ENCODE results near the gene APOBEC2. TPM values are rescaled to one million over a fixed set of nuclear protein-coding genes. Genes with fewer than 3 reads are reported as not detected.

APOBEC2 gene
- total RNA-seq, 1 experiment from 2014 or later = not detected

GRCh38 chr6:41042226-41043055, 10.6 kb upstream of the APOBEC2 start, which contains the start of gene TSPO2:
TSPO2 (plus strand) TSS chr6:41042467; CDS start chr6:41042986, 519 bp downstream.
- H3K36me3 ChIP-seq (ENCODE audit: control insufficient read depth in 1 of 2, insufficient read depth in 2 of 2, low read length in 2 of 2) = no peaks in the 10 kb centered on the region
- H3K27me3 ChIP-seq (ENCODE audit: insufficient read depth, low read length) = no peaks in the 10 kb centered on the region
- POLR2A ChIA-PET = no interaction called here
- no peak for TF ChIP-seq ELF1 (IDR thresholded peaks at IDR 0.05; ENCODE audit: borderline replicate concordance, low read depth)
- TF ChIP-seq EZH2 (IDR thresholded peaks at IDR 0.05) = no peak
- TF ChIP-seq EZH2phosphoT487 (IDR thresholded peaks at IDR 0.05; ENCODE audit: borderline replicate concordance) = no peak
- no peak for TF ChIP-seq YY1 (IDR thresholded peaks at IDR 0.05; ENCODE audit: extremely low read depth, insufficient replicate concordance, low read depth, low read length)
- TF ChIP-seq POLR2A (IDR thresholded peaks at IDR 0.05; ENCODE audit: borderline replicate concordance, extremely low read depth, insufficient read depth, insufficient read length) = no peak
- no peak for TF ChIP-seq POLR2AphosphoS5 (IDR thresholded peaks at IDR 0.05; ENCODE audit: low read depth, low read length)
- no peak for TF ChIP-seq TCF7L2 (IDR thresholded peaks at IDR 0.05; ENCODE audit: borderline replicate concordance, extremely low read depth, insufficient read depth, insufficient read length)
- no peak for TF ChIP-seq SP1 (IDR thresholded peaks at IDR 0.05; ENCODE audit: low read depth)
- H3K9ac ChIP-seq (ENCODE audit: low read length) = no peak within 1 kb of the TSS
- RAD21 ChIA-PET (ENCODE audit: low non-redundant PET in 1 of 2, low total read pairs in 2 of 2, uncharacterized antibody in 2 of 2, unreplicated experiment in 2 of 2) = no interaction called here
- intact Hi-C loops (cut with micrococcal nuclease) = no loop called here
- no peaks in the 10 kb centered on the region for H3K9me2 ChIP-seq (ENCODE audit: insufficient read depth)
- no TSS peak for BruUV-seq (replicated peaks)
- no peaks in the 10 kb centered on the region for H4K20me1 ChIP-seq (ENCODE audit: insufficient read depth)
- H3K4me2 ChIP-seq (ENCODE audit: low read length) = peak within 1 kb of the TSS; percentile 54; the same call in 1 of the 2 replicates
- DNase-seq (ENCODE audit: low read depth, low spot score) (no peak), ATAC-seq (no peak)
- CTCF ChIA-PET = no interaction called here
- no peak within 1 kb of the TSS for H2AFZ ChIP-seq (ENCODE audit: low read depth, low read length, poor library complexity, severe bottlenecking)
- H3K4me1 ChIP-seq (ENCODE audit: control insufficient read depth in 1 of 2, insufficient read depth in 2 of 2, low read length in 2 of 2) = peaks cover 20 to 28% of the 10 kb centered on the region in 2 experiments; a peak in 3 of 4 replicates
- no peaks in the 10 kb centered on the region for H3K9me3 ChIP-seq (ENCODE audit: control insufficient read depth in 1 of 2, insufficient read depth in 1 of 2, low read depth in 1 of 2, low read length in 2 of 2)
- H3K27ac ChIP-seq (ENCODE audit: low read depth, low read length) = no peak within 1 kb of the TSS
- H3K79me2 ChIP-seq (ENCODE audit: insufficient read depth, low read length) = no peaks in the 10 kb centered on the region
- H3K4me3 ChIP-seq (replicated peaks in 1 of 2; ENCODE audit: low read depth in 1 of 2, low read length in 2 of 2) = no peak within 1 kb of the TSS

GRCh38 chr6:41043151-41043550, 9.9 kb upstream of the APOBEC2 start:
- Histone ChIP-seq H3K4me2 (ENCODE audit: low read length) (no peak overlapping the region), H3K4me1 (ENCODE audit: control insufficient read depth in 1 of 2, insufficient read depth in 2 of 2, low read length in 2 of 2) (peaks cover 20 to 28% of the 10 kb centered on the region in 2 experiments; a peak in 3 of 4 replicates), H3K4me3 (replicated peaks in 1 of 2; ENCODE audit: low read depth in 1 of 2, low read length in 2 of 2) (no peak overlapping the region), H3K79me2 (ENCODE audit: insufficient read depth, low read length) (no peaks in the 10 kb centered on the region), H3K9me3 (ENCODE audit: control insufficient read depth in 1 of 2, insufficient read depth in 1 of 2, low read depth in 1 of 2, low read length in 2 of 2) (no peaks in the 10 kb centered on the region), H3K9me2 (ENCODE audit: insufficient read depth) (no peaks in the 10 kb centered on the region), H3K27ac (ENCODE audit: low read depth, low read length) (no peak overlapping the region), H2AFZ (ENCODE audit: low read depth, low read length, poor library complexity, severe bottlenecking) (no peak overlapping the region), H3K36me3 (ENCODE audit: control insufficient read depth in 1 of 2, insufficient read depth in 2 of 2, low read length in 2 of 2) (no peaks in the 10 kb centered on the region), H3K9ac (ENCODE audit: low read length) (no peak overlapping the region), H3K27me3 (ENCODE audit: insufficient read depth, low read length) (no peaks in the 10 kb centered on the region), H4K20me1 (ENCODE audit: insufficient read depth) (no peaks in the 10 kb centered on the region)
- no peak for DNase-seq (ENCODE audit: low read depth, low spot score)
- RAD21 ChIA-PET (ENCODE audit: low non-redundant PET in 1 of 2, low total read pairs in 2 of 2, uncharacterized antibody in 2 of 2, unreplicated experiment in 2 of 2) = no interaction called here
- POLR2A ChIA-PET = no interaction called here
- ATAC-seq = no peak
- CTCF ChIA-PET = no interaction called here
- intact Hi-C loops (cut with micrococcal nuclease) = no loop called here
- BruUV-seq (replicated peaks) = no TSS peak
- TF ChIP-seq SP1 (IDR thresholded peaks at IDR 0.05; ENCODE audit: low read depth) (no peak), SRF (IDR thresholded peaks at IDR 0.05; ENCODE audit: low read depth) (no peak), TCF7L2 (IDR thresholded peaks at IDR 0.05; ENCODE audit: borderline replicate concordance, extremely low read depth, insufficient read depth, insufficient read length) (no peak), ELF1 (IDR thresholded peaks at IDR 0.05; ENCODE audit: borderline replicate concordance, low read depth) (no peak), SIN3A (IDR thresholded peaks at IDR 0.05; ENCODE audit: low read depth) (no peak), YY1 (IDR thresholded peaks at IDR 0.05; ENCODE audit: extremely low read depth, insufficient replicate concordance, low read depth, low read length) (no peak), EZH2phosphoT487 (IDR thresholded peaks at IDR 0.05; ENCODE audit: borderline replicate concordance) (no peak), POLR2AphosphoS5 (IDR thresholded peaks at IDR 0.05; ENCODE audit: low read depth, low read length) (no peak), ATF3 (IDR thresholded peaks at IDR 0.05) (no peak), JUND (IDR thresholded peaks at IDR 0.05) (no peak), EZH2 (IDR thresholded peaks at IDR 0.05) (no peak), ZFX (IDR thresholded peaks at IDR 0.05) (no peak), ZBTB33 (IDR thresholded peaks at IDR 0.05; ENCODE audit: extremely low read depth, insufficient replicate concordance, low read length) (no peak)
